GM21619 (cell line): ENCODE data around the gene RASAL2.
A peak's percentile ranks its signal among the peaks of the same experiment; 100 is the strongest.
"Not testable (repeated sequence)": the region's sequence is repeated elsewhere in the genome, so short reads cannot be mapped to it uniquely, and the experiment has no call there.

Source experiments
- ATAC-seq: cut with Tn5 transposase; IDR thresholded peaks from one replicate; pipeline ENCODE4 v1.9.1; 2021; ENCODE audit not compliant: unreplicated experiment

RASAL2 gene

GRCh38 chr1:178066908-178067614, 26.8 kb upstream of the RASAL2 start:
- peak; percentile 94 for ATAC-seq

DNA sequence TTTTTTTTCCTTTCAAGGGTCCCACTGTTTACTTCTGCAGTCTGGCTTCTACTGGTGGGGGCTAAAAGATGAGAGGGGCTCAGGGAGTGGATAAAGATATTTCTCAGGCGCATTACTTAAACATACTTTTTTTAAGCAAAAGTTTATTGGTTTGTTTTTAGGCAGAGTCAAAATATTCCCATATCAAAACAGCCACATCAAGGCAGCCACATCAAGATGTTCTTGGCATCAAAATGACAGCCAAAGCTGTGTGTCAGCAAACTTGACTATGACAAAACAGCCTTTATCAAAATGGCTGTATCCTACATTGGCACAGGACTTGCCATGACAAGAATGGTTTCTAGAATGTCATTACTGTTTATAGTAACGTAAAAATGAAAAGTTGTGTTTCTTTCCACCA, 22.1 kb upstream of the RASAL2 start:
- ATAC-seq, result no peak

DNA sequence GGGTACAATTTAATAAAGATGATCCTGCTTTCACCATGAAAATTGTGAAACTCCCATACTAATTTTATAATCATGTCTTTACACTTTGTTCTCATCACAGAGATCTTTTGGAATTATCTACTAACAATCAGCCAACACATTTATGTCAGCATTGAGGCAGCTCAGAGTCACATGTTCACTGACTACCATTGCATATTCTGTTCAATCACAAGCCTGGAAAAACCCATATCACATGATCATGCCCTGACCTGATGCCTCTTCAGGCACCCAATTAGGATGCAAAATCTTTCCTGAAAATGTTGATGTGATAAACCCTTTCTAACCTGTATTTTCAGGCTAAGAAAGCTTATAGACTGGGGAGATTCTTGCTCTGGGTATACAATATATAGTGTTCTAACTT, 21.6 kb upstream of the RASAL2 start:
- ATAC-seq, result no peak

DNA sequence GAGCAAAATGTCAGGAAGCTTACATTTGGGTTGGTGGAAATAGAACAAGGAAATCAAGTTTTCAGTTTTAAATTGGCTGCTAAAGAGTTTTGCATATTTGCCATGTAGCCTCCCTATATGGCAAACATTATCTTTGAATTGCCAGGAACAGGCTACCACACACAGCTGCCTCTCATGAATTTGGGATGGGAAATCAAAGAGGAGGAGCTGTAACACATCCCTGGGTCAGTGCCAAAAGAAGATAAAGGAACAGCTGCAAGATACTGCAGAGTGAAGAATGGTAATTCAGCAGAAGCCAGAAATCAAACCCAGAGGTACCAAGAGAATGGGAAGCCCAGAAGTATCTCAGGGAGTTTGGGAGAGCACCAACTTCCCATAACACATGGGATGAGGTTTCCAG, 18.6 kb upstream of the RASAL2 start:
- ATAC-seq, result no peak

GRCh38 chr1:178076607-178077006, 17.3 kb upstream of the RASAL2 start:
- no peak for ATAC-seq

DNA sequence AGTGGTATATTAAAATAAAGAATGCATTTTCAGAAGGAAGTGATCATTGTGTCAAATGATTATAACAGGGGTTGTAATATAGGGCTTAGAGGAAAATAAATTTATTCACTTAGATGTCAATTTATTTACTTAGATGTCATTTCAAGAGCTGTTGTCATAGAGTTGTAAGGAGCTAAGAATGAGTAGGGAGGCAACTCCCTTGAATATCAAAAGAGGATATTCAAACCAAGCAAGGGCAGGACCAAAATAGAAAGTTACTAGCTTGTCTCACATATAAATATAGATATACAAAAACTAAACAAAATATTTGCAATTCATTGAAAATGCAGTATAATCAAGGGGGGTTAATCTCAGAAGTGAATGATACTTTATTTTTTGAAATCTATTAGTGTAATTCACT, 16.0 kb upstream of the RASAL2 start:
- no peak for ATAC-seq

- ATAC-seq, result no peak
Measured at GRCh38 chr1:178086294-178086693, 7.6 kb upstream of the RASAL2 start.

- no peak for ATAC-seq
Measured at GRCh38 chr1:178086766-178087165, 7.1 kb upstream of the RASAL2 start.

GRCh38 chr1:178088651-178089050, 5.3 kb upstream of the RASAL2 start:
- no peak for ATAC-seq

DNA sequence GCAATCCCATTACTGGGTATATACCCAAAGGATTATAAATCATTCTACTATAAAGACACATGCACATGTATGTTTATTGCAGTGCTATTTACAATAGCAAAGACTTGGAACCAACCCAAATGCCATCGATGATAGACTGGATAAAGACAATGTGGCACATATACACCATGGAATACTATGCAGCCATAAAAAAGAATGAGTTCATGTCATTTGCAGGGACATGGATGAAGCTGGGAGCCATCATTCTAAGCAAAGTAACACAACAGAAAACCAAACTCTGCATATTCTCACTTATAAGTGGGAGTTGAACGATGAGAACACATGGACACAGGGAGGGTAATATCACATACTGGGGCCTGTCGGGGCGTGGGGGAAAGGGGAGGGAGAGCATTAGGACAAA, 2.5 kb upstream of the RASAL2 start:
- ATAC-seq, result not testable (repeated sequence)

DNA sequence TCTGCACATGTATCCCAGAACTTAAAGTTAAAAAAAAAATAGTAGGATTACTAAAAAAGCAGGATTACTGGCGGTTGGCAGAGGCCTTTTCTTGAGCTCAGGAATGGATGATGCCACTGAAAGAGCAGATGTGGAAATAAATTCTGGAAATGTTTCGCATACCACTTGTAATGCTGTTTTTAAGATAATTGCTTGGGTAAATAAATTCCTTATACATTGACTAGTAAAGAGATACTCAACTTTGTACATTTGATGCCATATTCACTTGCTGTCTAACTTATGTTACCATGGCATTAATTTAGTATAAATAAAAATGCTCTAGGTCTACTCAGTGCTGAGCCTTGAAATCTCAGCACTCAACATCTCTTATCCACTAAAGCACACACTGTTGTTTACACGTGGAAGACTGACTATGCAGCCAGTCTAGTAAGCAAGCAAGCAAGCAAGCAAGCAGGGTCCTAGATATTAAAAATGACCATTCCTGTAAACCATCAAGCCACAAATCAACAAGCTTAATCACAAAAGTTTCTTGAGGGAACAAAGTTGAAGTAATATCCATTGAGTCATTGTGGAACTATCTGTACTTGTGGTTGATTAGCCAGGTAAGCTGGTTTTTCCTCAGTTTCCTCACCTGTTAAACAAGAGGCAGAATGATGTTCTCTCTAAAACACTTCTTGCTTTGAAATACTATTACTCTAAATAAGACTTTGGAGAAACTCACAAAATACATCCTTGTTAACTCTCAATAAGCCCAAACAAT, 1.7 kb upstream of the RASAL2 start:
- no peak for ATAC-seq

DNA sequence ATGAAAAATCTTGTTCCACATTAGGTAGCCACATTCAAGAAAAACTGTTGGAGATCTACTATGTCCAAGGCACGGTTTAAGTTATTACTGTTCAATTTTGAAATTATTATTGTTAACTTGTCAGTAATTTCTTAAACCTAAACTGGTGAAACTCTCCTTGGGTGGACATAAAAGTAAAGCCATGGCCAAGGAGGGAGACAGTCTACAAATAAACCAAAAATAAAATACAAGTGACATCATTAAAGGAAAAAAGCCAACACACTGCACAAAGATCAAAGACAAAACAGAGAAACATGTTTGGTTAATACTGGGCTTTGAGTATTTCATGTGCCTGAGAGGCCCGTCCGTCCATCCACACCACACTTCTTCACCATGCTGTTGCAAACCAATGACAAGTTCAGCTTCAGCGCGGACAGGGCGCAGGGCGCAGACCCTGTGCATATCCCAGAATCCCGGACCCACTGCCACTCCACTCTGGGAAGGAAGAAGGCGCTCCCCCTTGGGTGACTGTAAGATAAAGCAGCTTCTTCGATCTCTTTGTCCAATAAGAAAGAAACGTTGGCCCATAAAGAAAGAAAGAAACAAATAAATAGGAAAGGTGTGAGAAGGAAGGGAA, 918 bp upstream of the RASAL2 start:
- no peak for ATAC-seq

DNA sequence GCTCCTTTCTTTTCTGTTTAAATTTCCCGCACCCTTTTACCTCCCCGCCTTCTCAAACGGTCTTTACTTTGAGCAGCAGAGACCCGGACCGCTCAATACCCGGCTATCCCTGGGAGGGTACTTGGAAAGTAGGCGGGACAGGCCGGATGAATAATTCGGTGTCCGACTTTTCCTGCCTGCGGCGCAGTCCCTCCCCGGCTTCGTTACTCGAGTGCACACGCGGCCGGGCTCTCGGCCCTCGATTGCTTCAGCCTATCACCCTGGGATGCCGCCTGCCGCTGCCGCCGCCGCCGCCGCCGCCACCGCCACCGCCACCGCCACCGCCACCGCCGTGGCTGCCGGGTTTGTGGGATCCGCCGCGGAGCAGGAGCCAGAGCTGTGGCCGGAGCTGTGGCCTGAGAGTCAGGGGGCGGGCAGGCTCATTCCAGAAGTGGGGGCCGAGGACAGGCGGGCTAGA, 382 bp upstream of the RASAL2 start:
- ATAC-seq, result peak; percentile 75

DNA sequence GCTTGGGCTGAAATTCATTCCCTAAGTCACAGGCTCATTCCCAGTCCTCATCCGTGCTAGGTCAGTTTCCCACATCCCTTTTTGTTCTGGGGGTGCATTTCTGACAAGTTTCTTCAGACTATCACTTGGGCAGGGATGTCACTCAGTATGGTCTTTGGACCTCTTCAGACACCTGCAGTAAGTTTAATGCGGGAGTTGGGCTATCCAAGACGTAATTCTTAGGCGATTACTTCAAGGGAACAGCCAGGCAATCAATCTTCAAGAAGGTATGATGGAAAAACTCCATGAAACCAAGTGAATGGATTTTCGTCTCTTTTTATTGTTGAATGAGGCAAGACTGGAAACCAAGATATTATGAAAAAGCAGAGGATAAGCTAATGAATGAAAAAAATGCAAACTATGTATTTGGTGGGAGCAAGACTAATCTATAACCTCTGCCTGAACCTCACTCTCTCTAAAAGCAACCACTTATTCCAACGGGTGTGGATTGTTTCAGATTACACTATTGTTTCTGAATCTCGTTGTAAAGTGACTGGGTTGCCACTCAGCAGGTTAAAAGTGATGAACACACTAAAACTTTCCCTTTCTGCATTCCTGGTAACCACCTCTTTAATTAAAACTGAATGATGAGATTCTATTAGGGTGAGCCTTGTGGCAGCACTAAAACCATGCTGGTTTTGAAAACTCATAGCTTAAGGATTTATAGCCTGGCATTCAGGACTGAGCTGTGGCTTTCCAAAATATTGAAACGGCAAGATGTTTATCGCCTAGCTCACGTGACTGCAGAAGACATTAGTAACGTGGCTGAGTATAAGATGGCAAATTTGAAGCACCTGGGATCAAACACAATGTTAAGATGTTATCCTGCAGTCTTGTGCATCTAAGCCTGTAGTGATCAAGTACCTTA, 1.1 kb downstream of the RASAL2 start:
- ATAC-seq, result no peak

DNA sequence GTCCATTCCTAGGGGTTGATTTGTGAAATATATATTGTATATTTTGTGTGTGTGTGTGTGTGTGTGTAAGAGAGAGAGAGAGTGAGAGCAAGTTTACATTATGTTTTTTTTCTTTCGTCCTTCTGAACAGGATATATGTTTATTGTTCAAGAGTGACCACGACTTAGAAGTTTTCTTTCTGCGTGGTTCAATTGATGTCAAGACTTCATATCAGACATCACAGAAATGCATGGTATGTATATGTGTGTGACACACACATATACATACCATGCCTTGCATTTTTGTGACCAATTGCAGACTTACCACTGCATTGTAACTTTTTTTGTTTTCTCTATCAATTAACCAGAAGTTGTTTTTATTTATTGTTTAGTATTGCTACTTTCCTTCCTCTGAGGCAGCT, 2.5 kb downstream of the RASAL2 start:
- no peak for ATAC-seq

DNA sequence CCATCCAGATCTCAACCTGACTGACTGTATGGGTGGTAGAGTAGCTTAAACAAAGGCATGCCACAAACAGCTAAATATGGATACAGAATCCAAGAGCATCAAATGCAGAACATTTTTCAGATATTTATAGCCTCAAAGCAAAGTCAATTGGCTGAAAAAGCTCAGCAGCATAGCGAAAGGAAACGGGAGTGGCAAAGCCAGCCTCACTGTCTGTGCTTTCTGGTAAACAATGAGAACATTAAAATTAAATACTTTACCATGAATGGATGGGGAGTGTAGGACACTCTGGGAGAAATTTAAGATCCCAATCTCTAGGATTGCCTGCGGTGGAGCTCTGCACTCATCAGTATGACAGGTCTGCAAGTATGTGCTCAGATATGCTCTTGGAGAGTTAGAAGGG, 4.4 kb downstream of the RASAL2 start:
- ATAC-seq, result no peak

GRCh38 chr1:178101266-178101630, 7.3 kb downstream of the RASAL2 start:
- ATAC-seq, result no peak

- ATAC-seq, result no peak
Measured at GRCh38 chr1:178101654-178102053, 7.8 kb downstream of the RASAL2 start.

DNA sequence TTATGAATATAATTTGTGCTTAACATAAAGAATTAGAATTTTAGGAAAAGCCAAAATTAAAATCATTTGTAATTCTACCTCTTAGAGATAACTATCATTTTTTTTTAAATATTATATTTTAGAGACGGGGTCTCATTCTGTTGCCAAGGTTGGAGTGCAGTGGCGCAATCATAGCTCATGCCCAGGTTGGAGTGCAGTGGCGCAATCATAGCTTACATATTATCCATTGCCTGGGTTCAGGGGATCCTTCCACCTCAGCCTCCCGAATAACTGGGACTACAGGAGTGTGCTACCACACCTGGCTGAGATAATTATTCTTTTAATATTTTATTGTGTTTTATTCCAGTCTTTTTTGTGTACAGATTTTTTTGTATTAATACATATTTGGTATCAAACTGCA, 8.3 kb downstream of the RASAL2 start:
- ATAC-seq, result no peak

DNA sequence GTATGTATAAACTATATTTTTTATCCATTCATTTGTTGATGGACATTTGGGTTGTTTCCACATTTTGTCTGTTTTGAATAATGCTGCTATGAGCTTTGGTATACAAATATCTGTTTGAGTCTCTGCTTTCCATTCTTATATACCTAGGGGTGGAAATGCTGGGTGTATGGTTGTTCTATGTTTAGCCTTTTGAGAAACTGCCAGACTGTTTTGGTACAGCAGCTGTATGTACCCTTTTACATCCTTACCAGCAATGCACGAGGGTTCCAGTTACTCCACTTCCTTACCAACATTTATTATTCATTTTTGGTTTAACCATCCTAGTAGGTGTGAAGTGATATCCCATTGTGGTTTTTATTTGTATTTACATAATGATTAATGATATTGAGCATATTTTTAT, 13.9 kb downstream of the RASAL2 start:
- ATAC-seq, result no peak
